ENCODE results near the gene MED9.

The MED9 gene

DNA sequence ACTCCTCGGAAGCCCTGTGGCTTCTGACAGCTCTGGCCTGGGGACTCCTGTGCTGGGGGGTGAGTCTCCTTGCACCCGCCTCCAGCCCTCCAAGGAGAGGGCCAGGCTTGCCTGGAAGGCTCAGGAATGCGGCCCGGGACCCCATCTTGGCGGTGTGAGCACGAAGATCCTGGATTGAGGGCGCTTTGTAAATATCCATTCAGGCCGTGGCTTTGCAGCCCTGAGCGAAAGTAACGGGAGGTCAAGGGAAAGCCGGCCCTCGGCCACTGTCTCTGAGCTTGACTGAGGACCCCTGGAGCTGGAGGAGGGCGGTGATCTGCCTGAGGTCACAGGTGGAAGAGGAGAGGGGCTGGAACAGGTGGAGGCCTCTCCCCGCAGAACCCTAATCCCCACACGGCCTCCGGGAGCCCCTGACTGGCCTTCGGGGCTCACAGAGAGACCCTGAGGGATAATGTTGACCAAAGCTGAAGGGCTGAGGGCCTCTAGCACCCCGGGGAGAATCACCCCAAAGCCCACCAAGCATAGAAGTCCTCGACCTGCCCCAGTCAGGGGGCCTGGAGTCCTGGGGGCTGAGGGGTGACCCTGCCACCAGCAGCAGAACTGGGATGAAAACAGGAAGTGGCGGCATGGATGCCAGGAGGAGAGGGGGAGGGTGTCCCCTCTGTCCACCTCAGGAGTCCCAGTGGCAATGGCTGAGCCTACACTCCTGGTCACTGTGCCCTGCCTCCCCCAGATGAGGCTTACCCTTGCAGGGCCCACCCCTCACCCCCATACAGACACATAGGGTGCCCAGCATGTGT is 27.7 kb downstream of the MED9 start:
- DNase-seq (ENCODE audit: low read depth, low spot score): no peak

GRCh38 chr17:17505151-17505550 is 28.4 kb downstream of the MED9 start:
- DNase-seq (ENCODE audit: low read depth, low spot score): no peak

DNA sequence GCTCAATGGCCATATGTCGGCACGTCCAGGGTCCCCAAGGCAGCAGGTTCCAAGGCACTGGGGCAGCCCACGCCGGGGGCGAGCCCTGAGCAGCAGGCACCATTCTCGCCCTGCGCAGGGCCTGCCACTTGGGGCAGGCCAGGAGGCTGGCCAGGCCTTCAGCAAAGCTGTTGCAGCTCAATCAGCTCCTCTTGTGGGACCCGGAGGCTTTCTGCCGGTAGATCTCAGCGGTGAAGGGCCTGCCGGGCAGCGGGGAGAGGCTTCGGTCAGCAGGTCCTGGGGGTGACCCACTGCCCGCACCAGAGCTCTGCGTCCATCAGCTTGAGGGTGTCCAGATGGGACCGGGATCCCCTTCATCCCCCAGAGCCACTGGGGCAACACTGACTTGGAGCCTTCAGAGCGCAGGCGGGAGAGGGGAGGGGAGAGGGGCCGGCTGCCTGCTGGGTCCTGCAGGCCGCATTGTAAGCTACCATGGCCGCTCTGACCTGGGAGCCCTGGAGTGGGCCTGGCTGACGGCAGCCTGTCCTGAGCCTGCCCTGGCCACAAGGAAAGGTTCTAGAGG is 28.9 kb downstream of the MED9 start:
- DNase-seq (ENCODE audit: low read depth, low spot score): no peak

DNA sequence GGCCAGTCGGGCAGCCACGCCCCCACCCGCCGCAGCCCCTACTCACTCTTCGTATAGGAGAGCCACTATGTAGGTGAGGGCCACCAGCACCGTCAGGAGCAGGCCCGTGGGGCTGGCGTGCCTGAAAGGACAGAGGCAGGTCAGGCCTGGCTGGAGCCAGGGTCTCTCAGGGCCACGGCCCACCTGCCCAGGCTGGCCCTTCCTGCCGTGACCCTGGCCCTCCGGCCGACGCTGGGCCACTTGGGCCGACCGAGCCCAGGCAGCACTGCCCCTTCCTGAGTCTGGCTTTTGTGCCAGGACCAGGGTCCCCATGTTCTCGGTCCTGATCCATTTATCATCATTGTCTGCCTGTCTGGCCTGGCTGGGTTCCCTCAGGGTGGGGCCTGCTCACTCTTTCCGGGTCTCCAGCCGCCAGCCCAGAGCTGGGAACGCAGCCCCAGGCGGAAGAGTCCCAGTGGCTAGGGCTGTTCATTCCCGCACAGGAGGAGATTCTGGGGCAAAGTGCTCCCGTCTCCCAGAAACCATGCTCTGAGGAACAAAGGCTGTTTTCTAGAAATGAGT is 29.5 kb downstream of the MED9 start:
- DNase-seq (ENCODE audit: low read depth, low spot score): no peak

- DNase-seq (ENCODE audit: low read depth, low spot score): no peak
These were observed 30.2 kb downstream of the MED9 start for GRCh38 chr17:17506893-17507464.

DNA sequence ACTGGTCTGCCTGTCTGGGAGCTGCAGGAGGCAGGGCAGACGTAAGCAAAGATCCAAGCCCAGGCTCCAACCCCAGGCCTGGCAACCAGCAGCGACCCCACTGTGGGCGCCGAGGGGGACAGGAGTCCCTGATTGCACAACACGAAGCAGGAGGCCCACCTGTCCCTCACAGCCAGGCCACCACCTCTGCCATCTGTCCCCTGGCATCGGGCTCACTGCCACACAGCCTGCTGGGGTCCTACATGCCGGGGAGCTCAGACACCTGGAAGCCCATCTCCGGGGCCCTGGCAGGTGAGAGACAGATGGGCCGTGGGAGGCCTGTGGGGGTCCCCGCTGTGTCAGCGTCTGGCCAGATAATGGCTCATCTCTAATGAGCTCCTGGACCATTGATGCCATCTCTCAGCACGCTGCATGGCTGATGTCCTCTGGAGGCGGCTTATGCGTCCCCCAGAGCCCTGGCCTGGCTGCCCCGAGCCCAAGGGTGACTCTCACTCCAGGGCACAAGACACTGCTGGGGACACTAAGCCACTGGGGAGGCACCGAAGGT is 30.7 kb downstream of the MED9 start:
- DNase-seq (ENCODE audit: low read depth, low spot score): no peak

- no peak for DNase-seq (ENCODE audit: low read depth, low spot score)
These were observed 31.3 kb downstream of the MED9 start for GRCh38 chr17:17508019-17508535.

GRCh38 chr17:17508646-17509591 is 32.1 kb downstream of the MED9 start:
- no peak for DNase-seq (ENCODE audit: low read depth, low spot score)

DNA sequence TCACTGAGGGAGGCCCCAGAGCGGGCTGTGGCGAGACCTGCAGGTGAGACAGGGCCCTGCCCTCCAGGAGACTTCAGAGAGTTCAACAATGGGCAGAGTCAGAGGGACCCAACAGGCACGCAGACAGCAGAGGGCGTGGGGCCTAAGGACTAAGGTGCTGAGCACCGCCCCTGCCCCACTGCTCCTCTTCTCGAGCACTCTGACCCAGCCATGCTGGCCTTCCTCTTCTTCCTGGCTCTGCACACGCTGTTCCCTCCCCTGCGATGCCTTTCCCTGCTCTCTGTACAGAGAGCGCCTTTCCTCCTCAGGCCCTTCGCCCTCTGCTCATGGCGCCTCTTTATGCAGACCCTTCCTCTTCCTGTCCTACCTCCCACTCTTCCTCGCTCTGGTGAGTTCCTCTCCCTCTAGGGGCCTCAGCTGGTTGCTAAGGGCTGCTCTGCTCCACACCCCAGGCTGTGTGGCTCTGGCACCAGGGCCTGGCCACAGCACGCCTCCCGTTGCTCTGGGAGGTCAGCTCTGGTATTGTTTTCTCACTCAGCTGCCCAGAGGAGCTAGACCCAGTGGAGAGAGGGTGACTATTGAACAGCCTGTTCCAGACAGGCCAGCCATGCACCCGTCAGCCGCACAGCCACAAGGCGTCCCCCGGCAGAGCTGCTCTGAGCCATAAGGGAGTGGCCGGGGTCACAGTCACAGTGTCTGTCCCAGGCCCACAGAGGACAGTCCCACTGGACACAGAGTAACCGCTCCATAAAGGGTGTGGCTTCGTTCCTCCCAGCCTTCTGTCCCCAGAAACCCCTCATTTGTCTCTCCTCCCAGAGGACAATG is 33.0 kb downstream of the MED9 start:
- no peak for DNase-seq (ENCODE audit: low read depth, low spot score)

- DNase-seq (ENCODE audit: low read depth, low spot score): no peak
These were observed 33.9 kb downstream of the MED9 start for GRCh38 chr17:17510456-17511292.

DNA sequence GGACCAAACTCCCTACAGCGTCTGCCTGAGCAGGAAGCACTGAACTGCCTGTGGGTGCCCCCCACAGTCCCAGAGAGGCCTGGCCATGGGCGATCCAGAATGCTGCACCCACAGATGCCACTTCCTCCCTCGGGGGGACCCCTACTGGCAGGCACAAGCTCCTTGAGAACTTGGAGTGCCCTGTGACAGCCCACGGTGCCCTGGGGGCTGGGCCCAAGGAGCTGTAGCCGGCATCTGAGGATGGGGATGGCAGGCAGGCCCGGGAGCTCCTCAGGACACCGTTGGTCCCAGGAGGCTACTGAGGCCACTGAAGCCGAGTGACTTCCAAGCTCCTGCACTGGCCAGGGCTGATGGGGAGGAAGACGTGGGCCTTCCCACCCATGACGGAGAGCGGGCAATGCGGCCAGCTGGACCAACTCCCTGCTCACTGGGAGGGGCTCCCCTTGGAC is 34.5 kb downstream of the MED9 start:
- DNase-seq (ENCODE audit: low read depth, low spot score): no peak

- peak; percentile 79 for DNase-seq (ENCODE audit: low read depth, low spot score)
These were observed 35.4 kb downstream of the MED9 start for GRCh38 chr17:17511881-17512858.

DNA sequence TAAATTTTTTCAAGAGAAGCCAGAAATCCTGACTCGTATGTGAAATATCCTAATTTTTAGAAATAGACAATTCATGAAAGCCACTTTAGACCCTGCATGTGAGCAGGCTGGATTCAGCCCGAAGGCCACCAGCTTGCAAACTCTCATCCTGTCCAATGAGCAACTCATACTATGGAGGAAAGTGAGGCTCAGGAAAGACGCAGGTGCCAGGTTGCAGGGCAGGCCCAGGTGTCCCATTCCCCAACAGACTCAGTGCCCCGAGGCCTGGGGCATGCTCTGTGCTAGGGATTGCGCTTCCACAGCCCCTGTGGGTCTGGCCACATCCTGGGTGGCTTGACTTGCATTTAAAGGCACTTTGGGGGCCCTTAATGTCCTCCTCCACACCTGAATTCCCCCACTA is 36.1 kb downstream of the MED9 start:
- DNase-seq (ENCODE audit: low read depth, low spot score): no peak

DNA sequence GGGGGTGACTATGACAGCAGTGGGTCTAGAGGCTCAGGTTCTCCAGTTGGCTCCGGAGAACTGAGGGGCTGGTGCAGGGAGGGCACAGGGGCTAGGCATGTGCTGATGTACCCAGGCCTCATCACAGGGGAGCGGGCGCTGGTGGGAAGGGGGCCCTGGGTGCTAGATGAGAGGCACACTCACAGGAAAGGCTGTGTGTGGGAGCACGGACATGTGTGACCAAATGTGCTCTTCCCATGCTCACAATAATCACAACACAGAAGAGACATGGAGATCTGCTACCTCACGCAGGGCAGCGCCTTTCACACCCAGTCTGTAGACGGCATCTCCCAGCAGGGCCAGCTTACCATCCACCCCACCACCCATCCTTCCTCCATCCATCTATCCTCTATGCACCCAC is 36.8 kb downstream of the MED9 start:
- DNase-seq (ENCODE audit: low read depth, low spot score): no peak

DNA sequence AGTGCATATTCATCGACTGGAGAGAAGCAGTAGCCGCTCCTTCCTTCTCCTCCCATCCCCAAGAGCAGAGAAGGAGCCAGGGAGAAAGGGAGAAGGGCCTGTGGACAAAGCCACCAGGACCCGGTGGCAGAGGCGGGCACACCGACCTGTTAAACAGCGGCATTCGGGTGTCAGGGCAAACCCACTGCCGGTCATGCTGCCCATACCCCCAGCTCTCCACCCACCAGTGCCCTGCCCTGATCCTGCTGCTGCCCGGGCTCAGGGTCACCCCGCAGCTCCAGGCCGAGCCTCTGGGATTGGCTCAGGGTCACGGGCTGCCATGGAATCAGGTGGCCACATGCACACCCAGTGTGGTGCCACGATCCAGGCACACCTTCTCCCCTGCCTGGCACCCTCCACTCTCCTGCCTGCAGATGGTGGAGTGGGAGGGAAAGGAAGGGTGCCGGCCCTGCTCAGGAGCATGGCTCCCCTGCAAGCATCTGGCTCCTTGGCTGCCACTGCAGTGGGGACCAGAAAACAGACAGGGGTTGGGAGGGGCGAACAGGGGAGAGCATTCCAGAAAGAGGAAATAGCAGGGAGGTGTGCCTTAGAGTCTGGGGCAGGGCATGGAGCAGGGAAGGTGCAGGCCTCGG is 37.7 kb downstream of the MED9 start:
- DNase-seq (ENCODE audit: low read depth, low spot score): no peak

DNA sequence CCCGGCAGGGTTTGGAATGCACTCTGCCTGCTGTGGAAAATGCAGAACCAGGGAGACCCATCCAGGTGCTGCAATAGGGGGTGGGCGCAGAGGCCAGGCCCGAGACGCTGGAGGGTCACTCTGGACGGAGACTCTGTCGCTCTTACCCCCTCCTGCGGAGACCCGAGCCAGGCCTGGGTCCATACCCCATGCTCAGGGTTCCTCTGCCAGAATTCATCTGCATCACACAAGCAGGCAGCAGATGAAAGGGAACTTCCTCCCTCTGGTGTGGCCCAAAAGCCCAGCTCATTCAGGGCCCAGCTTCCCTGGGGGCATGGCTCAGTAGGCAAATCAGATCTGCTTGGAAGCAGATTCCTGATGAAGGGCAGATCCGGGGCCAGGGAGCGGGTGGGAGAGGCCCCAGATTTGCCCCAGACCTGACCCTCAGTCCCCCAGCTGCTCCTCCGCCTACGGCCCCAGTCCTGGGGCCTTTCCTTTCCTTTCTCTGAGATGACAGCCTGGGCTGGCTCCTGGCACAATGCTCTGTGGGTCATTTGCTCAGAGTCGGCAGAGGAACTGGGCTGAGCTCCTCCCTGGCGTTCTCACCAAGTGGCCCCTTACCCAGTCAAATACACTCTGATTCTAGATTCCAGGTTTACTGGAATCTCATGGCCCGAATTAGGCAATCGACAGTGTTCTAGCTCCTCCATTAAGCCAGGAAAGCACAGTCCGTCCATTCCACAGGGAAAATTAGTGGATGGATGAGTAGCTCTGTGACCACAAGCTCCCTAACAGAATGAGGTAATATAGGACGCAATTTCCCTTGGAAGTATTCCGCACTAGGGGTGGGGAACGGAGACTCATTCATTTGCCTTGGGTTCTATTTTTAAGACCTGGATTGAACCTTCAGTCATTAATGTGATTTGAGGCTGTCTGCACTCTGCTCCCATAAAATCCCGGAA is 38.5 kb downstream of the MED9 start:
- no peak for DNase-seq (ENCODE audit: low read depth, low spot score)
